Duodenal mucosa (tissue), 2 donors: Measurements from ENCODE around the gene POU2AF2.
"Not testable (repeated sequence)": the region's sequence is repeated elsewhere in the genome, so short reads cannot be mapped to it uniquely, and the experiment has no call there.

Experiments
- H3K27ac ChIP-seq: one replicate; pipeline ENCODE4 v1.7.0; 2013; ENCODE audit warnings: low read depth, low read length
- H3K27me3 ChIP-seq, 2 donors: one replicate each; pipeline ENCODE4 v1.7.0; 2013; ENCODE audit warnings: low read length in 2 of 2, control low read depth in 1 of 2; ENCODE audit not compliant: insufficient read depth in 2 of 2, control insufficient read depth in 1 of 2
- H3K36me3 ChIP-seq, 2 donors: one replicate each; pipeline ENCODE4 v1.7.0; 2013; ENCODE audit warnings: low read length in 2 of 2, control low read depth in 1 of 2; ENCODE audit not compliant: insufficient read depth in 2 of 2, control insufficient read depth in 1 of 2
- H3K4me1 ChIP-seq, 2 donors: one replicate each; pipeline ENCODE4 v1.7.0; 2013; ENCODE audit warnings: low read length in 2 of 2, control low read depth in 1 of 2; ENCODE audit not compliant: insufficient read depth in 2 of 2, control insufficient read depth in 1 of 2
- H3K4me3 ChIP-seq, 2 donors: one replicate each; pipeline ENCODE4 v1.7.0; 2013; ENCODE audit warnings: low read length in 2 of 2, low read depth in 1 of 2
- H3K9ac ChIP-seq, 2 donors: one replicate each; pipeline ENCODE4 v1.7.0; 2013; ENCODE audit warnings: low read length in 2 of 2, low read depth in 1 of 2
- H3K9me3 ChIP-seq, 2 donors: one replicate each; pipeline ENCODE4 v1.7.0; 2013; ENCODE audit warnings: low read length in 2 of 2, control low read depth in 1 of 2; ENCODE audit not compliant: control insufficient read depth in 1 of 2

The POU2AF2 gene

DNA sequence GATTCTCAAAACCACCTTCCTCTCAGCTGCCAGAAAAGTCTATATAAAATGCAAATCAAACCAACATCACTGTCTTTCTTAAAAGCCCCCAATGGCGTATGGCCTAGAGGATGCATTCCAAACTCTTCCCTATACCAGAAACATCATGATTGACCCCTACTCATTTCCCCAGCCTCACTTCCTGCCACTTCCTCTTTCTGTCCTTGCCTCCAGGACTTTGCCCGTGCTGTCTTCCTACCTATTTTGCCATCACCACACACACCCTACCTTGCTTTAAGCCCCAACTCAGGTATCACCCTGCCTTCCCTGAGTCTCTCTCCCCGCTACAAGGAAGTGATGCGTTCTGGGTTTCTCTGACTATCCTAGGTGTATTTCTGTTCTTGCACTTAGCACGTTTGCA lies 8.1 kb downstream of the POU2AF2 start:
- H3K27me3 ChIP-seq = no peaks in the 10 kb centered on the region
- H3K36me3 ChIP-seq = no peaks in the 10 kb centered on the region
- no peak overlapping the region for H3K27ac ChIP-seq
- no peak overlapping the region for H3K9ac ChIP-seq
- no peak overlapping the region for H3K4me3 ChIP-seq
- no peaks in the 10 kb centered on the region for H3K4me1 ChIP-seq
- H3K9me3 ChIP-seq = no peaks in the 10 kb centered on the region

DNA sequence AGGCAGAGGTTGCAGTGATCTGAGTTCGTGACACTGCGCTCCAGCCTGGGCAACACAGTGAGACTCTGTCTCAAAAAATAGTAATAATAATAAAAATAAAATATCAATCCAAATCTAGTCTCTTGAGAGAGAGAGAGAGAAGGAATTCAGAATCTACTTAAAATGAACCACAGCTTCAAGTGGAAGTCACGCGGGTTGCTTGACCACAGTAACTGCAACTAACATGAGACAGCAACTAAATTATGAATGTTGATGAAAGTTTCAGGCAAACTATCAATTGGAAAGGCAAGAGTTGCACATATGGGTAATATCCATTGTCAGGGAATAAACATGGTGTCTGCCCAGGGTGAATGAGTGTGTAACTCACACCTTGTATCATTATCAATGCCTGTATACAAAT lies 12.5 kb downstream of the POU2AF2 start:
- H3K27ac ChIP-seq = no peak overlapping the region
- H3K9ac ChIP-seq = no peak overlapping the region
- H3K9me3 ChIP-seq = no peaks in the 10 kb centered on the region
- H3K4me1 ChIP-seq = no peaks in the 10 kb centered on the region
- no peak overlapping the region for H3K4me3 ChIP-seq
- peaks cover 0 to 4% of the 10 kb centered on the region in 2 donors for H3K27me3 ChIP-seq
- no peaks in the 10 kb centered on the region for H3K36me3 ChIP-seq

DNA sequence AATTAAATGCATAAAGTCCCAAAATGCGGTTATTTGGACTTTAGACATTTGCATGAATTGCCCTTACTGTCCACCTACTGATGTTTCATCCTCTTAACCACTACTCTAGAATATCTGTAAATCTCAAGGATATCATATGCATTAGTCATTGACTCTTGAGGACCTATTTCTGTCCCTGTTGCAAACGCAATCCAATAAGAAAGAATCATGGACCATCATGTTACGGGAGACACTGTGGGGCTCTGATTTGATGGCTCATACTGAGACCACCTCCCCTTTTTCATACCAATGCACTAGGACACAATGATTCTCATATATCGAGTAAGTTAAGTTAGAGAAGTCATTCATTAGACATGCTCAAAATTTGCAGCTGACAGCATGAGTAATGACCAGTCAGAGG lies 14.4 kb downstream of the POU2AF2 start:
- Histone ChIP-seq H3K36me3 (no peaks in the 10 kb centered on the region), H3K9me3 (no peaks in the 10 kb centered on the region), H3K4me3 (no peak overlapping the region), H3K27me3 (peaks cover 0 to 4% of the 10 kb centered on the region in 2 donors), H3K9ac (no peak overlapping the region), H3K4me1 (no peaks in the 10 kb centered on the region), H3K27ac (no peak overlapping the region)

DNA sequence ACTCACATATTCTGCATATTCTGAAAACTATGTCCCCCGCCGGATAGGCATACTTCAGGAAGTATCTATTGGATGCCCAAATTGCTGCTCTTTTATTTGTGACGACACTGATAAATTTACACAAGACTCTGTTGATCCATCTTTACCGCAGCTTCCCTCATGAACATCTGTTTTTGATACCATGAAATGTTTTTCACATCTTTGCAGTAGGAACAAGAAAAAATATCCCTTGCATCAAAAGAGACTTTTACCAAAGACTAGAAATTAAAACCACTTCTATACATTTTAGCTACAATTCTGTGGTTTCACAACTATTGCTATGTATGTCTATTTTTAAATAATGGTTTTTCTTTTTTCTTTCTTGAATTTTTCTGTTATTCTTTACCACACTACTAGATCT lies 15.3 kb downstream of the POU2AF2 start:
- peaks cover 0 to 4% of the 10 kb centered on the region in 2 donors for H3K27me3 ChIP-seq

DNA sequence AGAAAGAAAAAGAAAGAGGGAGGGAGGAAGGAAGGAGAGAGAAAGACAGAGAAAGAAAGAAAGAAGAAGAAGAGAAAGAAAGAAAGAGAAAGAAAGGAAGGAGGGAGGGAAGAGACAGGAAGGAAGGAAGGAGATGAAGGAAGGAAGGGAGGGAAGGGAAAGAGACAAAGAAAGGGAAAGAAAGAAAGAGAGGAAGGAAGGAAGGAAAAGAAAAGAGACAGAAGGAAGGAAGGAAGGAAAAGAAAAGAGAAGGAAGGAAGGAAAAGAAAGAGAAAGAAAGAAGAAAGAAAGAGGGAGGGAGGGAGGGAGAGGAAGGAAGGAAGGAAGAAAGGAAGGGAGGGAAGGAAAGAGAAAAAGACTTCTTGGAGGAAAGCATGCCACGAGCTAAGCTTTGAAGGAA lies 19.1 kb downstream of the POU2AF2 start:
- Histone ChIP-seq H3K9ac (no peak overlapping the region), H3K4me3 (no peak overlapping the region), H3K27ac (no peak overlapping the region), H3K9me3 (no peaks in the 10 kb centered on the region), H3K27me3 (peaks cover 0 to 4% of the 10 kb centered on the region in 2 donors), H3K4me1 (no peaks in the 10 kb centered on the region), H3K36me3 (no peaks in the 10 kb centered on the region)

More for the DNA sequence above, 15.3 kb downstream of the POU2AF2 start:
- no peaks in the 10 kb centered on the region for H3K4me1 ChIP-seq
- no peak overlapping the region for H3K27ac ChIP-seq
- H3K36me3 ChIP-seq = no peaks in the 10 kb centered on the region
- H3K9me3 ChIP-seq = no peaks in the 10 kb centered on the region
- no peak overlapping the region for H3K4me3 ChIP-seq
- no peak overlapping the region for H3K9ac ChIP-seq

DNA sequence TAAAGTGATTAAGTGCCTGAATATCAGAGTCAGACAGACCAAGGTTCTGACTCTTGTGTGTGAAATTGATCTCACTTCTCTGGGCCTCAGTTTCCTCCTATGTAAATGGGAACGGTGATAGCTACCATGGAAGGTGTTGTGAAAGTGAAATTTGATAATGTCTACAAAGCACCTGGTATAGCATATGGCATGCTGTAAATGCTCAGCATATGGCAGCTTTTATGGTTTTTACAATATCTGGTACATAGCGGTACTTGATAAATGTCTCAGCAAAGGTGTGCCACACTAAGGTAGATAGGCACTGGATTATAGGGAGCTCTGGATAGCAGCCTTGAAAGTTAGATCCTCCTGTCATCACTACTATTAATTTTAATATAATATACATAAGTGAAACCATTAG lies 19.9 kb downstream of the POU2AF2 start:
- Histone ChIP-seq H3K9me3 (no peaks in the 10 kb centered on the region), H3K36me3 (no peaks in the 10 kb centered on the region), H3K4me1 (no peaks in the 10 kb centered on the region), H3K9ac (no peak overlapping the region), H3K27me3 (peaks cover 0 to 4% of the 10 kb centered on the region in 2 donors), H3K27ac (no peak overlapping the region), H3K4me3 (no peak overlapping the region)

DNA sequence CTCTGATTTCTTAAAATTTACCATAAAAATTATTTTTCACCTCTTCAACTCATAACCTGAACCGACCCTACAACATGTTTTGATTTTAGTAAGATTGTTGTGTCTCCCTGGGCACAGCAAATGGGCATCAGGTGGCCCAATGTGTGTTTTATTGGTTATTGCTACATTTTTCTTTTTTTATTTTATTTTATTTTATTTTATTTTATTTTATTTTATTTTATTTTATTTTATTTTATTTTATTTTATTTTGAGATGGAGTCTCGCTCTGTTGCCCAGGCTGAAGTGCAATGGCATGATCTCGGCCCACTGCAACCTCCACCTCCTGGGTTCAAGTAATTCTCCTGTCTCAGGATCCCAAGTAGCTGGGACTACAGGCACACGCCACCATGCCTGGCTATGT lies 22.8 kb downstream of the POU2AF2 start:
- H3K4me3 ChIP-seq, H3K27me3 ChIP-seq, H3K9ac ChIP-seq, H3K9me3 ChIP-seq, H3K4me1 ChIP-seq, H3K36me3 ChIP-seq, H3K27ac ChIP-seq: not testable (repeated sequence)

DNA sequence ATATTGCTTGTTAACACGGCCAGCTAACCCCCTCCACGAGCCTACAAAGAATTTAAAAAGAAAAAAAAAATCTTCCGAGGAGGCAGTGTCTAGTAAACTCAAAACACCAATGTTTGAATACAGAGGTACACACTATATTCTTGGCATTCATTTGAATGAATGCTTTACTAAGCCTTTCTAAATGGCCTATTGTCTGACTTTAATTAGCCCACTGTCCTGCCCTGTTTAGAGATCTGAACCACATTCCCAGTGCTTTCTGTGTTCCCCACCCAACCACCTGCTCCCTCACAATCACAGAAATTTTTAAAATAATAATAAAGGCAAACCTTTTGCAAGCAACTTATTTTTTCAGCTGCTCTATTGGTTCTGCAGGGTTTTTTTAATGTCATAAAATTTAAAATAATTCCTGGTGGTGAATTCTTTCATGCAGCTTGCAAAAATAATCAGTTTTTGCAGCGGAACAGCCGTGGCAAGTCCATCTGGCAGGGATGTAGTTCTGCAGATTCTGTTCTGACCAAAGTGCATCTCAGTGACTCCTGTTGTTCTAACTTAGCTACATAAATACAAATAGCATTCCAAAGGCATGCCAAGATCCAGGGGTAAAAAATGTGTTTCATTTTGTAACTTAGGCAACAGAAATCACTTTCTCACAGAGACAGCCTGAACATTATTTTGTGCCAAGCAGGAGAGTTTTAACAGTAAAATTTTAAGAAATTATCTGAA lies 23.8 kb downstream of the POU2AF2 start:
- Histone ChIP-seq H3K9me3 (no peaks in the 10 kb centered on the region), H3K27ac (no peak overlapping the region), H3K9ac (no peak overlapping the region), H3K27me3 (no peaks in the 10 kb centered on the region), H3K36me3 (no peaks in the 10 kb centered on the region), H3K4me1 (no peaks in the 10 kb centered on the region), H3K4me3 (no peak overlapping the region)

DNA sequence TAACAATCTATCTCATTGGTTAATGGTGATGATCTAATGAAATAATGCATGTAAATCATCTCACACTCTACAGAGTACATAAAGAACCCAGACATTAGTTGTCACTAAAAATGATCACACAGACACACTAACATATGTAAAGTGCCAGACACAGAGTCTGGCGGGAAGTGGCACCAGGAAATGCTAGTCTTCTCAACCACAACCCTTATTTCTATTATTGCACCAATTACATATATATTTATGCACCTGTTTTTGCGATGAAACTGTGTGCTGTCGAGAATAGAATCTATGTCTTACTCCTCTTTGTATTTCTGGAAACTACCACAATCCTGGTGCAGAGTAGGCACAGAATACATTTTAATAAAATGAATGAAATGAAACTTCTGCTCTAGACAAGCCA lies 26.9 kb downstream of the POU2AF2 start:
- H3K4me1 ChIP-seq = no peaks in the 10 kb centered on the region
- H3K27me3 ChIP-seq = no peaks in the 10 kb centered on the region
- H3K36me3 ChIP-seq = no peaks in the 10 kb centered on the region
- no peak overlapping the region for H3K9ac ChIP-seq
- H3K27ac ChIP-seq = no peak overlapping the region
- H3K4me3 ChIP-seq = no peak overlapping the region
- H3K9me3 ChIP-seq = no peaks in the 10 kb centered on the region

DNA sequence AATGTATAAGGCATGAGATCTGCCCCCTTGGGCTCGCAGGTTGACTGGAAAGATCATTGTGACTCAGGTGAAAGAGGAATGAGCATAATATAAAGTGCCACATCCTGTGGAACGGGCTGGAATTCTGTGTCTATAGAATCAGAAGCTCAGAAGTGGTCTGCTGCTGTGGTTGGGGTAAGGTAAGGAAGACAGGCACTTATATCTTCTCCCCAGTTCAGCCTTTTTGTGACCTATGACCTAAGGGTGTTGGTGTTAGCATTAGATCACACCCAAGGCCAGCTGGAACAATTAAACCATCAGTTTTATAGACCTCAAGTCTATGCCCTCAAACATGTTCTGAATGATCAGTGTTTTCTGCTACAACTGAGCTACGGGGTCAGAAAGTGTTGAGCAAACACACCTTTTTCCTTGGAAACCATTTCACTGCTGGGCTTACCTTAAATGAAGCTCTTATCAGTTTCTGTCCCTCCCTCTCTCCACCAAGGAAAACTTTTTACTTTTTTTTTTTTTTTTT lies 37.1 kb downstream of the POU2AF2 start:
- no peak overlapping the region for H3K9ac ChIP-seq
- no peak overlapping the region for H3K27ac ChIP-seq
- peaks cover 23 to 29% of the 10 kb centered on the region in 2 donors for H3K4me1 ChIP-seq
- no peaks in the 10 kb centered on the region for H3K27me3 ChIP-seq
- no peak overlapping the region for H3K4me3 ChIP-seq
- no peaks in the 10 kb centered on the region for H3K36me3 ChIP-seq
- no peaks in the 10 kb centered on the region for H3K9me3 ChIP-seq
